Measurements from ENCODE around the gene PGAP1. TPM values are rescaled to one million over a fixed set of nuclear protein-coding genes. Genes with fewer than 3 reads are reported as not detected.
A peak's percentile ranks its signal among the peaks of the same experiment; 100 is the strongest.

The PGAP1 gene
- total and polyA plus RNA-seq, 9 of the 15 experiments (the other 6 are each of a cell fraction or from before 2014, with no cell fraction given) = 0.08 to 0.73 (median 0.52) TPM

DNA sequence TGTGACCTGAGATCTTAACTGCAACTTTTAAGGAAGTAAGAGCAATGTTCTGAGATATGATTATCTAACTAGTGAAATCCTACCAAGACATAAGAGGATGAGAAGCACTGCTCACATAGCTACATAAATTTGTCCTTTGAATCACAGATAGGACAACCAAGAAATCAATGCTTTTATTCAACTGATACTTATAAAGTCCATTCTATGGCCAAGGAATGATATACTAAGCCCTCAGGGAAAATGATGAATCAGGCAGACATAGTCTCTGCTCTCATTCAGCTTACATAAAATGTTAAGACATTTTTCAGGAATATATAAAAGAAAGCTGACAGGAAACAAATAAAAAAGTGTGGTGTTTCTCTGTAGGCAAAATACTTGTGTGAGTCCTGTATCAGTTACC lies 39.1 kb downstream of the PGAP1 start:
- intact Hi-C loops (cut with micrococcal nuclease) (no loop called here), in situ Hi-C loops (cut with MboI) (no loop called here)
- Histone ChIP-seq H3K9me1 (ENCODE audit: control insufficient read depth, insufficient read depth, low read length) (no peaks in the 10 kb centered on the region), H3K4me2 (ENCODE audit: insufficient read depth, low read length) (no peak overlapping the region), H3K27ac (ENCODE audit: extremely low read depth, low read depth, low read length) (no peak overlapping the region), H4K20me1 (replicated peaks; ENCODE audit: control insufficient read depth, insufficient read depth, low read length) (no peaks in the 10 kb centered on the region), H3K9ac (ENCODE audit: insufficient read depth in 1 of 2, low read depth in 2 of 2, low read length in 2 of 2) (no peak overlapping the region), H2AFZ (ENCODE audit: low read depth, low read length) (0 out of 2 replicates have a peak overlapping the region, but pooled peaks have one; percentile 51), H3K79me2 (ENCODE audit: control insufficient read depth, insufficient read depth, low read length) (no peaks in the 10 kb centered on the region), H3K4me1 (replicated peaks in 1 of 2; ENCODE audit: control insufficient read depth in 2 of 2, insufficient read depth in 2 of 2, low read length in 2 of 2) (no peaks in the 10 kb centered on the region), H3K36me3 (ENCODE audit: control insufficient read depth, insufficient read depth, low read length) (no peaks in the 10 kb centered on the region), H3K9me3 (replicated peaks; ENCODE audit: control insufficient read depth, insufficient read depth, low read depth, low read length) (no peaks in the 10 kb centered on the region), H3K27me3 (ENCODE audit: control insufficient read depth in 2 of 2, insufficient read depth in 2 of 2, low read length in 2 of 2) (no peaks in the 10 kb centered on the region), H3K4me3 (no peak overlapping the region)
- ChIA-PET CTCF (ENCODE audit: low intra/inter-chr PET ratio) (no interaction called here), POLR2A (no interaction called here)
- ATAC-seq = no peak
- DNase-seq (ENCODE audit: extremely low read depth in 1 of 4, low spot score in 3 of 4) = no peak
- no peak for FAIRE-seq
- TF ChIP-seq ZNF584 (CRISPR knock-in tag; IDR thresholded peaks at IDR 0.05; ENCODE audit: low read depth) (no peak), PML (IDR thresholded peaks at IDR 0.05; ENCODE audit: low read length) (no peak)
- TF ChIP-seq, protein P1, sequence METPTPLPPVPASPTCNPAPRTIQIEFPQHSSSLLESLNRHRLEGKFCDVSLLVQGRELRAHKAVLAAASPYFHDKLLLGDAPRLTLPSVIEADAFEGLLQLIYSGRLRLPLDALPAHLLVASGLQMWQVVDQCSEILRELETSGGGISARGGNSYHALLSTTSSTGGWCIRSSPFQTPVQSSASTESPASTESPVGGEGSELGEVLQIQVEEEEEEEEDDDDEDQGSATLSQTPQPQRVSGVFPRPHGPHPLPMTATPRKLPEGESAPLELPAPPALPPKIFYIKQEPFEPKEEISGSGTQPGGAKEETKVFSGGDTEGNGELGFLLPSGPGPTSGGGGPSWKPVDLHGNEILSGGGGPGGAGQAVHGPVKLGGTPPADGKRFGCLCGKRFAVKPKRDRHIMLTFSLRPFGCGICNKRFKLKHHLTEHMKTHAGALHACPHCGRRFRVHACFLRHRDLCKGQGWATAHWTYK (CRISPR knock-in tag; IDR thresholded peaks at IDR 0.05) = no peak
- no TSS peak for BruUV-seq (replicated peaks)

DNA sequence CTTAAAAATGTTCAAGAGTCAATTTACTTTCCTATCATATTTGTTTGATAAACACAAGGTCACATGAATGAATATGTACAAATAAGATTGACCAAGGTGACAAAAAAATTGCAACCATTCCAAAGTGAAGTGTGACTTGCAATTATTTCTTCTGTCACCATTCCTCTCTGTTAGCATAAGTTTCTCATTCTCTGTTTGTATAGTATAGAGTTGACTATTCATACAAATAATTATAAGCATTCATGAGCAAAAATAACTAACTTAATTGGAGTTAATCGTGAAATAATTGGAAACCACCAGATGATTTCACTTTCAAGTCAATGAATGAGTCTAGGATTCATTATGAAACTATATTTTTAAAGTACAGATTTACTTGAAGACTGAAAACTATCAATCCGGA lies 42.1 kb downstream of the PGAP1 start:
- H3K9ac ChIP-seq (ENCODE audit: insufficient read depth in 1 of 2, low read depth in 2 of 2, low read length in 2 of 2) = no peak overlapping the region
- ChIA-PET CTCF (ENCODE audit: low intra/inter-chr PET ratio) (no interaction called here), POLR2A (no interaction called here)
- no peaks in the 10 kb centered on the region for H3K4me1 ChIP-seq (replicated peaks in 1 of 2; ENCODE audit: control insufficient read depth in 2 of 2, insufficient read depth in 2 of 2, low read length in 2 of 2)
- no peaks in the 10 kb centered on the region for H3K9me3 ChIP-seq (replicated peaks; ENCODE audit: control insufficient read depth, insufficient read depth, low read depth, low read length)
- no peaks in the 10 kb centered on the region for H3K27me3 ChIP-seq (ENCODE audit: control insufficient read depth in 2 of 2, insufficient read depth in 2 of 2, low read length in 2 of 2)
- no peak overlapping the region for H3K27ac ChIP-seq (ENCODE audit: extremely low read depth, low read depth, low read length)
- no peaks in the 10 kb centered on the region for H3K79me2 ChIP-seq (ENCODE audit: control insufficient read depth, insufficient read depth, low read length)
- intact Hi-C loops (cut with micrococcal nuclease) (no loop called here), in situ Hi-C loops (cut with MboI) (no loop called here)
- BruUV-seq (replicated peaks) = no TSS peak
- ATAC-seq = no peak
- no peak overlapping the region for H2AFZ ChIP-seq (ENCODE audit: low read depth, low read length)
- no peak for DNase-seq (ENCODE audit: extremely low read depth in 1 of 4, low spot score in 3 of 4)
- no peaks in the 10 kb centered on the region for H3K9me1 ChIP-seq (ENCODE audit: control insufficient read depth, insufficient read depth, low read length)
- H3K36me3 ChIP-seq (ENCODE audit: control insufficient read depth, insufficient read depth, low read length) = no peaks in the 10 kb centered on the region
- no peak for FAIRE-seq
- H3K4me2 ChIP-seq (ENCODE audit: insufficient read depth, low read length) = no peak overlapping the region
- H3K4me3 ChIP-seq = no peak overlapping the region
- no peaks in the 10 kb centered on the region for H4K20me1 ChIP-seq (replicated peaks; ENCODE audit: control insufficient read depth, insufficient read depth, low read length)
- WGBS (ENCODE audit: insufficient coverage, low coverage, missing lambda C conversion rate) = 0% methylated on average over 2 of the region's 2 CpGs
- TF ChIP-seq ZNF253 (CRISPR knock-in tag; conservative IDR thresholded peaks at IDR 0.05) (no peak), ZFP36 (IDR thresholded peaks at IDR 0.05; ENCODE audit: low read depth, low read length, partially characterized antibody) (no peak), MTA3 (IDR thresholded peaks at IDR 0.05; ENCODE audit: borderline replicate concordance) (no peak), TCF7L2 (IDR thresholded peaks at IDR 0.05; ENCODE audit: low read depth, low read length) (no peak), MEIS2 (IDR thresholded peaks at IDR 0.05; ENCODE audit: partially characterized antibody) (no peak), KDM2B (CRISPR knock-in tag; IDR thresholded peaks at IDR 0.05) (no peak), ZFP30 (CRISPR knock-in tag; IDR thresholded peaks at IDR 0.05; ENCODE audit: borderline replicate concordance) (no peak), CBFA2T3 (IDR thresholded peaks at IDR 0.05) (no peak), CHD2 (IDR thresholded peaks at IDR 0.05; ENCODE audit: low read depth, low read length) (no peak), NCOA6 (IDR thresholded peaks at IDR 0.05) (no peak), FUS (optimal IDR thresholded peaks at IDR 0.05; ENCODE audit: low read depth, low read length) (no peak)
- TF ChIP-seq, protein P2, sequence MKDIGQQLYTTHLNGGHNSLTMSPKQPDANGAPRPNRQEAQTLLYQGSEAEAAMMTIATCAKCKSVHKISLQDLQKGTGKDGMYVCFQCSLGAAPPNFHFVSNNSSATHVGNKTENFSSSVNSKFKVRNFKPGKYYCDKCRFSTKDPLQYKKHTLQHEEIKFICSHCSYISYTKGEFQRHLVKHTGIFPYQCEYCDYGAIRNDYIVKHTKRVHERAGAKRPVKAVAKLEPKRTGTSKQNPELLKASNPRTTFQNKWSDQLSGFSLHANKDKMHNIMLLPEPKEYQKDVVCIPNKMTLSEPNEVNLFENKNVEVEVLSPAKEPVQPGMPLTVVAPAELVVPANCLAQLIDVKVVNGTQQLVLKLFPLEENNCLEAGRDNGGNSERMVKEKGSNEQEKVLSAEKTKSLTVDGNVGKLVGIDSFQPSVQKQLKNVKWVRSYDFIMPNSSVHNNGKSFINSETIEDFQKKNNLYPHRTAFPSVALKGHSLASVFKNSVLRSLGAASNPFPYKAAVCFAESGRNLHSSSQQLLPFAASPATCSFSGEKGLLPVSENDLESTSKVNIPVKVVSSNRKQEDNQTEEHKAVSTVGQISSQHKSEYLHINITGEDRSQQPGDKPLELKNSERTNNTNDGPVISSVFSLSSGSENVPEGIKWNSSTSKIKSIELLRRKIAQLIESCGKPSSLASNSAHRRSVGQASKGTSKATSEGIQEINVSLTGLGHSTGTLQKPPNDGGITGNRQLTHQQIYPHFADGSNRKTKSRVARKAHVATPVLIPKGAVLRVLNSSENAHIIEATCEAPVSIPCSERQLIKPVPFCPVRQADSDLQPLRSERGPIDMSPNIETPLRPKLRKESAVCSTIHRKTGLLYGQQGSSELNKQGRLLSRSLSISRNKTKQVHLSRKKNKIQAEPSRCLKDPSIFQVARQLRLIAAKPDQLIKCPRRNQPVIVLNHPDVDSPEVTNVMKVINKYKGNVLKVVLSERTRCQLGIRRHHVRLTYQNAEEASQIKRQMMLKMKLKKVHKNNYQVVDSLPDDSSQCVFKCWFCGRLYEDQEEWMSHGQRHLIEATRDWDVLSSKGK (CRISPR knock-in tag; IDR thresholded peaks at IDR 0.05) = no peak
